Lung (tissue), 12 donors: ENCODE measurements around the gene SLC8B1. TPM values are rescaled to one million over a fixed set of nuclear protein-coding genes. Genes with fewer than 3 reads are reported as not detected.

ENCODE experiments used
- ATAC-seq: fragments of 200-7000 bp; cut with Tn5 transposase; one replicate; pipeline ENCODE4 v1.9.1; 2020; ENCODE audit warnings: moderate number of reproducible peaks; ENCODE audit not compliant: insufficient read depth, low FRiP score
- DNase-seq, 3 donors: peaks; one replicate each; pipeline ENCODE4 v3.0.0-alpha.2; 2013 to 2017
- H3K27ac ChIP-seq, 2 donors: one replicate each; pipeline ENCODE4 v1.5.1; 2013; ENCODE audit warnings: mild to moderate bottlenecking in 2 of 2, moderate library complexity in 2 of 2, control low read depth in 1 of 2, inconsistent platforms in 1 of 2, low read depth in 1 of 2, low read length in 1 of 2
- H3K27me3 ChIP-seq, 3 donors: one replicate each; pipeline ENCODE4 v1.5.1; 2013; ENCODE audit warnings: low read length in 2 of 3; ENCODE audit not compliant: control insufficient read depth in 3 of 3, insufficient read depth in 3 of 3
- H3K36me3 ChIP-seq, 4 donors: one replicate each; pipeline ENCODE4 v1.5.1; 2013; ENCODE audit warnings: low read length in 4 of 4, mild to moderate bottlenecking in 1 of 4, moderate library complexity in 1 of 4; ENCODE audit not compliant: control insufficient read depth in 4 of 4, insufficient read depth in 4 of 4
- H3K4me1 ChIP-seq, 5 donors: one replicate each; pipeline ENCODE4 v1.5.1; 2013; ENCODE audit warnings: low read length in 5 of 5, mild to moderate bottlenecking in 2 of 5, moderate library complexity in 1 of 5; ENCODE audit not compliant: control insufficient read depth in 5 of 5, insufficient read depth in 5 of 5
- H3K4me3 ChIP-seq: one replicate; pipeline ENCODE4 v1.5.1; 2013; ENCODE audit warnings: mild to moderate bottlenecking, control low read depth, moderate library complexity
- H3K9ac ChIP-seq, 2 donors: one replicate each; pipeline ENCODE4 v1.5.1; 2013; ENCODE audit warnings: low read length in 2 of 2, control low read depth in 1 of 2; ENCODE audit not compliant: insufficient read depth in 1 of 2
- H3K9me3 ChIP-seq, 4 donors: one replicate each; pipeline ENCODE4 v1.5.1; 2013; ENCODE audit warnings: low read length in 3 of 4, mild to moderate bottlenecking in 1 of 4, moderate library complexity in 1 of 4; ENCODE audit not compliant: control insufficient read depth in 4 of 4, insufficient read depth in 3 of 4
- WGBS, 2 donors: extraction: QIAGEN DNeasy Blood & Tissue Kit; methylation state at CpG; one replicate each; pipeline ENCODE4 v1.1.7; 2013; 5-methylcytosine and 5-hydroxymethylcytosine counted together
- polyA plus RNA-seq, 2 donors: library from polyadenylated mRNA; stranded (reverse); fragments of 200-250 nt; gene quantifications; one replicate each; pipeline ENCODE4 v1.2.1, GENCODE V29; 2013
- total RNA-seq, 2 donors: library from RNA; depleted of rRNA in 1 of 2; stranded (reverse); fragments of >200 nt in 1 of 2; gene quantifications; one replicate each; pipeline ENCODE4 v1.2.1, GENCODE V29; 2014 to 2021
- TF ChIP-seq, protein P1 (sequence below): IDR thresholded peaks from 2 replicates; pipeline ENCODE4 v1.5.1; 2012; ENCODE audit warnings: mild to moderate bottlenecking; ENCODE audit errors: control extremely low read depth, extremely low read depth
- donor health status: control.
- donor health status: control.
- donor health status: Bipolar disorder and iron deficiency.
- donor health status: healthy.
- donor health status: DM: yes; HTN: yes; CAD: no.

Gene SLC8B1
- total and polyA plus RNA-seq, 4 donors = 21.8 to 44.8 (median 32.1) TPM

DNA sequence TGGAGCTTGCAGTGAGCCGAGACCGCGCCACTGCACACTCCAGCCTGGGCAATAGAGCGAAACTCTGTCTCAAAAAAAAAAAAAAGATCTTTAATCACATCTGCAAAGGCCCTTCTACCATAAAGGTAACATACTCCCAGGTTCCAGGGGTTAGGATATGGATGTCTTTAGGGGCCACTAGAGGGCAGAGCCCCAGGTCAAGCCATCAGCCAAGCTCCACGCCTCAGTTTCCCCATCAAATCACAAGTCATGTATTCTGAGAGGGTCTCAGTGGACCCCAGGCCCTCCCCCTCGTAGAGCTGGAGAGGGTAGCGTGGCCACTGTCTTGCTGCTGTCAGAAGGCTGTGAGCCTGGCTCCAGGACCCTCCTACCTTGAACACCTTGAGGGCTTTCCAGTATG, 18.8 kb downstream of the SLC8B1 start:
- Histone ChIP-seq H3K9ac (no peak overlapping the region), H3K4me1 (no peaks in the 10 kb centered on the region), H3K27me3 (no peaks in the 10 kb centered on the region), H3K36me3 (peaks cover 4 to 67% (median 16%) of the 10 kb centered on the region in 4 donors), H3K4me3 (no peak overlapping the region), H3K27ac (no peak overlapping the region), H3K9me3 (no peaks in the 10 kb centered on the region)
- 94 to 96% methylated on average over 7 of the region's 7 CpGs for WGBS, 2 donors
- DNase-seq = no peak
- TF ChIP-seq, protein P1, sequence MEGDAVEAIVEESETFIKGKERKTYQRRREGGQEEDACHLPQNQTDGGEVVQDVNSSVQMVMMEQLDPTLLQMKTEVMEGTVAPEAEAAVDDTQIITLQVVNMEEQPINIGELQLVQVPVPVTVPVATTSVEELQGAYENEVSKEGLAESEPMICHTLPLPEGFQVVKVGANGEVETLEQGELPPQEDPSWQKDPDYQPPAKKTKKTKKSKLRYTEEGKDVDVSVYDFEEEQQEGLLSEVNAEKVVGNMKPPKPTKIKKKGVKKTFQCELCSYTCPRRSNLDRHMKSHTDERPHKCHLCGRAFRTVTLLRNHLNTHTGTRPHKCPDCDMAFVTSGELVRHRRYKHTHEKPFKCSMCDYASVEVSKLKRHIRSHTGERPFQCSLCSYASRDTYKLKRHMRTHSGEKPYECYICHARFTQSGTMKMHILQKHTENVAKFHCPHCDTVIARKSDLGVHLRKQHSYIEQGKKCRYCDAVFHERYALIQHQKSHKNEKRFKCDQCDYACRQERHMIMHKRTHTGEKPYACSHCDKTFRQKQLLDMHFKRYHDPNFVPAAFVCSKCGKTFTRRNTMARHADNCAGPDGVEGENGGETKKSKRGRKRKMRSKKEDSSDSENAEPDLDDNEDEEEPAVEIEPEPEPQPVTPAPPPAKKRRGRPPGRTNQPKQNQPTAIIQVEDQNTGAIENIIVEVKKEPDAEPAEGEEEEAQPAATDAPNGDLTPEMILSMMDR = no peak
- no peak for ATAC-seq

DNA sequence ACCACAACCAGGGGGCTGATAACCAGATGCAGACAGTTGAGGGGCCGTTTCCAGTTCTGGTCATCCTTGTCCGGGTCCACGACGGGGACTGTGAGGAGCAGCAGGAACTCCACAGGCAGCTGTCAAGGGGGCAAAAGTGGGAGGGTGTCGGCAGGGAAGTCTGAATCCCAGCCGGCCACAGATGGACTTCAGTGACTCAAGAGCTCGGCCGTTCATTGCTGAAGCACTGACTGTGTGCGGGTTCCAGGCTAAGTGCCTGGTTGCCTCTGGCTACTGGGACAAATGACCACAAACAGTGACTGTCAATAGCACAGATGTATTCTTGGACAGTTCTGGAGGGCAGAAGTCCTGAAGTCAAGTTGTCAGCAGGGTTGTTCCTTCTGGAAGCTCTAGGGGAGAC, 19.6 kb downstream of the SLC8B1 start:
- no peaks in the 10 kb centered on the region for H3K4me1 ChIP-seq
- no peak for DNase-seq
- H3K9me3 ChIP-seq = no peaks in the 10 kb centered on the region
- TF ChIP-seq, protein P1 = no peak
- H3K27me3 ChIP-seq = no peaks in the 10 kb centered on the region
- 89% methylated on average over 9 of the region's 9 CpGs for WGBS, 2 donors
- H3K9ac ChIP-seq = no peak overlapping the region
- H3K27ac ChIP-seq = no peak overlapping the region
- H3K4me3 ChIP-seq = no peak overlapping the region
- H3K36me3 ChIP-seq = peaks cover 4 to 60% (median 16%) of the 10 kb centered on the region in 4 donors
- ATAC-seq = no peak

DNA sequence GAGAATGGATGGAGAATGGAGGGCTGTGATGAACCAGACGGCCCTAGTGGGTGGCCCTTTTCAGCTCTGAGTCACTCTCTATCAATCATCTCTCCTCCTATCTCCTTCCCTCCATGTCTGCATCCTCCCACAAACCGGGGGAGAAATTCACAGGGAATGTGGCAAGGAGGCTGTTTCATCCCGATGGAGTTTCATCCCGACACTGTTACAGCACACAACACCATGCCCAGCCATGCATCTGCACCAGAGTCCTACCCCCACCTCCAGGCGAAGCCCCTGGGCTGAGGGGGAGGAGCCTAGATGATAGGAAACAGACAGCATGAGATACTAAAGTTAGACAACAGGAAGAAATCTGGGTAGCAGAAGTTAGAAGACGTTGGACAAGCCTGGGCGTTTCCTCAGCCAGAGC, 20.8 kb downstream of the SLC8B1 start:
- H3K9ac ChIP-seq = no peak overlapping the region
- no peak for DNase-seq
- no peak overlapping the region for H3K4me3 ChIP-seq
- no peaks in the 10 kb centered on the region for H3K9me3 ChIP-seq
- H3K27me3 ChIP-seq = no peaks in the 10 kb centered on the region
- H3K4me1 ChIP-seq = no peaks in the 10 kb centered on the region
- no peak overlapping the region for H3K27ac ChIP-seq
- TF ChIP-seq, protein P1 = no peak
- H3K36me3 ChIP-seq = peaks cover 4 to 58% (median 17%) of the 10 kb centered on the region in 4 donors
- WGBS, 2 donors = 79 to 80% methylated on average over 7 of the region's 7 CpGs
- ATAC-seq = no peak

DNA sequence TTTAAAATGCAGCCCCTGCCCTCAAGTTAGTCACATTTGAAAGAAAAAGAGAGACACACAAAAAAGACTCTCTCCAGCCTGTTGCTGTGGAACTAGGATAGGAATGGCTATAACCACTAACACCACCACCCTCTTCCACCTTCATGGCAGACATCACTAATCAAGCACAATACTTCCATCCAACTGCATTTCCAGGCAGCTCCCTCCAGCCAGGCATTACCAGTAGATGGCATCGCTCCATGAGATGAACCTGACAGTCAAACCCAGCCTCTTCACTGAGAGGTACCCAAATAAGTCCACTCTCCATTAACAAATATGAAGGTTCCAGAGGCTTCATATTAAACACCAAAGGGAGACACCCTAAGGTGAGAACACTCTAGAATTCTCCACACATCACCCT, 24.4 kb downstream of the SLC8B1 start:
- no peaks in the 10 kb centered on the region for H3K9me3 ChIP-seq
- ATAC-seq (no peak), DNase-seq (no peak)
- 94 to 100% methylated on average over 1 of the region's 1 CpG for WGBS, 2 donors
- no peaks in the 10 kb centered on the region for H3K4me1 ChIP-seq
- no peak overlapping the region for H3K27ac ChIP-seq
- peaks cover 5 to 49% (median 10%) of the 10 kb centered on the region in 4 donors for H3K36me3 ChIP-seq
- H3K4me3 ChIP-seq = no peak overlapping the region
- H3K27me3 ChIP-seq = no peaks in the 10 kb centered on the region
- H3K9ac ChIP-seq = no peak overlapping the region
- TF ChIP-seq, protein P1 = no peak
